GM18507 (cell line): ENCODE measurements around the gene BRD7.

Experiments used
- DNase-seq: peaks from one replicate; pipeline ENCODE4 v3.0.0; 2011; ENCODE audit warnings: low read depth; ENCODE audit not compliant: insufficient read length; ENCODE audit errors: extremely low spot score
- FAIRE-seq: peaks from 2 replicates; lab custom pipeline; 2011; peaks lifted over from hg19 to GRCh38; lab: Jason Lieb, UNC

BRD7 gene

DNA sequence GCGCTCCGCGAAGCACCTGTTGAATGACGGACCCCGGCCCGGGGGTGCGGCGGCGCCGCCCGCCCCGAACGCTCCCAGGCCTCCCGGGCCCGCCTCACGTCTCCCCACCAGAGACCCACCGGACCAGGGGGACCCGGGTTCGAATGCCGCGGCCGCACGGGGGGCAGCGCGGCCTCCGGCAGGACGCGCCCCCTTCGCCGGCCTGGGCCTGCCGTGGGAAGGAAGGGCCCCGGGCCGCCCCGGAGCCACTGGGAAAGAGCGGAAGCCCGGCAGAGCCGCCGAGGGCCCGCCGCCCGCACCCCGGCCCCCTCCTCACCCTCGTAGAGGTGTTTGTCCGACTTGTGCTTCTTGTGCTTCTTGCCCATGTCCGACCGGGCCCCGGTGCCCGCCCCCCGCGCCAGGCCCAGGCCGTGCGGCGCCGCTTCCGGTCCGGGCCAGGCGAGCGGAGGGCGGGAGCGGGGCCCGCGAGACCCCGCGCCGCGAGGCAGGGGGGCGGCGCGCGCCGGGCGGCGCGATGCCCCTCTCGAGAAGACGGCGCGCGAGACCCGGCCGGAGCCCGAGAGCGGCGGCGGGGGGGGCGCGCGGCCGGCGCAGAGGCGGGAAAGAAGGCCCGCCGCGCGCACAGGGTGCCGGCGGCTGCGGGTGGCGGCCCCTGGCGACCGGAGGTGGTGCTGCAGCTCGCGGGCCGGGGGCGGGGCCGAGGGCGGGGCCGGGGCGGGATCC is at the start of gene BRD7:
Gene BRD7, minus strand, starts transcription at position 579 of the 723 bp plus-strand sequence. Its CDS starts 214 bp downstream, at position 365.
- FAIRE-seq (no peak), DNase-seq (peak; percentile 85)

DNA sequence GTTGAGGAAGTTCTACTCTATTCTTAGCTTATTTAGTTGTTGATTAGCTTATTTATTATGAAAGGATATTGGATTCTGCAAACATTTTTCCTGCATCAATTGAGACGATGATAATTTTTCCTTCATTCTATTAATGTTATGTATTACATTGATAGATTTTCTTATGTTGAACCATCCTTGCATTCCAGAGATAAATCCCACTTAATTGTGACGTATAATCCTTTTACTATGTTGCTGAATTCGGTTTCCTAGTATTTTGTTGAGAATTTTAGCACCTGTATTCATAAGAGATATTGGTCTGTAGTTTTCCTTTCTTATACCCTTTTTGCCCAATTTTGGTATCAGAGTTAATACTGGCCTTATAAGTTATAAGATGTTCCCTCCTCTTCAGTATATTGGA is 47.6 kb upstream of the BRD7 start:
- FAIRE-seq = no peak
- DNase-seq = no peak

DNA sequence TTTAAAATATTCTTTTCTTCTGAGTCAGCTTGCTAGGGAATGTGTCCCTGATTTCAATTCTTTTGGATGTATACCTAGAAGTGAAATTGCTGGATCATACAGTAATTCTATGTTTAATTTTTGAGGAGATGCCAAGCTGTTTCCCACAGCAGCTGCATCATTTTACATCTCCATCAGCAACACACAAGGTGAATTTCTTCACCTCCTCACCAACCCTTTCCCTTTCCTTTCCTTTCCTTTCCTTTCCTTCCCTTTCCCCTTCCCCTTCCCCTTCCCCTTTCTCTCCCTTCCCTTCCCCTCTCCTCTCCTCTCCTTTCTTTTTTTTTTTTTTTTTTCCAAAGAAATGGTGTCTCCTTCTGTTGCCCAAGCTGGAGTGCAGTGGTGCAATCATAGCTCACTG is 45.4 kb upstream of the BRD7 start:
- no peak for DNase-seq
- no peak for FAIRE-seq

DNA sequence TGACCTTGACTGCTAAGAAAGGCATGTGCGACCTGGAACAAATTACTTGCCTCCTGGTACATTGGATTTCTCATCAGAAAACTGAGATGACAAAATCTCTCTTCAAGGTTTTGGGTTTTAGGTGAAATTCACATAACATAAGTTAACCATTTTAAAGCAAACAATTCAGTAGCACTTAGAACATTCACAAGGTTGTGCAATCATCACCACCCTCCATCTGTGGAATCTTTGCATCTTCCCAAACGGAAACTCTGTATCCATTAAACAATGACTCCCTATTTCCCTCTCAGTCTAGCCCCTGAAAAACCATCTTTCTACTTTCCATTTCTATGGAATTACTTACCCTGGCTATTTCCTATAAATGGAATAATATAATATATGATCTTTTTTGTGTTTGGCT is 42.2 kb upstream of the BRD7 start:
- FAIRE-seq = no peak
- DNase-seq = no peak

DNA sequence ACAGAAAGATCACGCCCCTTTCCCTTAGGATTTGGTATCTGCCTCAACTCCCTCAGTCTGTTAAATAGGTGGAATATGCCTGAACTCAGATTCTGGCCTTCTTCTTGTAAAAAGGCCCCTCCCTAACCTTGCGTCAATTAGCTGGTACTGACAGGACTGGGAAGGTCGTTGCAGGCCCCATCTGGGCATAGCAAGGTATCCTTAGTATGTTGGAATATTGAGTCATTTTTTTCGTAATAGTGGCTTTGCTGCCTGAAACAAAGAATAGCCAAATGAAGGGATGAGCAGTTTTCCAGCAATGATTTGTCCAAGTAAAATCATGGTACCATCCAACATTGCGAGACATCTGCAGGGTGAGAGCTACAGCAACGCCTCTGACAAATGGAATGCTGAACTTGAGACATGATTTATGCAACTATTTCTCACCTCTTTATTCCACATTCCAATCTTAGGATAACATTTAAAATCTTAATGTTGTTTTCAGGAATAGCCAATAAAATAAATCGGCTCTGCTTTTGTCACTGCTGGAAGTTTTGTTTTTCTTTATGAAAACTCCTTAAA is 39.3 kb upstream of the BRD7 start:
- DNase-seq = no peak
- no peak for FAIRE-seq

DNA sequence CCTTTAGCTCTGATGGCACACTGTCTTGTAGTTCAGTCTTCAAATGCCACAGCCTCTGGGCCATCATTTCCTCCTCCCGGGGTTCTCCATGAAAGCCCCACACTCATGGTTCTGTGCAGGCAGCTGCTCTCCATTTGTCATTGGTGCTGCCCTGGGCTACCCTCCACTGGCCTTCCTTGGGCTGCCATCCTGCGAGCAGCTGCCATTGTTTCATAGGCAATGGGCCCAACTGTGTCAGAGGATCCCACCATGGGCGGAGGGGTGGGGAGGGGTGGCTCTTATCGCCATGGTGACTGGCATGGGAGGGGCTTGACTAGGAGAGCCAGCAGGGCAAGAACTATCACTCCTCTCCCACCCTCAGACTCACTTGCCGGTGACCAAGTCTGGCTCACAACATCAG is 38.6 kb upstream of the BRD7 start:
- no peak for DNase-seq

DNA sequence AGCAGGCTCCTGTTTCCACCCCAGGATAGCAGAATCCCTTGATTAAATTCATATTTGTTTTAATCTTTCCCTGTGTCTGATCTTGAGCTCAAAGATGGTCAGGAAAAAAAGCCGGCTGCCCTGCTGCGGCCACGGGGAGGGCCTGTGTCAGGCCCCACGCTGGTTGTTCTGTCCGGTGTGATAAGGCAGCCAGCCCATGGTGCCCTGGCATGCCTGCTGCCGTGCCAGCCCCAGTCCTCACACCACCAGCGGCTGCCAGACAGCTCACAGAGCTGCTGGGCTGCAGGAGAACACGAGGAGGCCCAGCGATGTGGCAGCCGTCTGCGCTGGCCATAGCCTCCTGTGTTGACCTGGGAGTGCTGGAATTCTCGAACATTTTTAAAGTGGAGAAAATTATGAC is 34.7 kb upstream of the BRD7 start:
- no peak for DNase-seq
- FAIRE-seq = no peak

More for the DNA sequence above, 38.6 kb upstream of the BRD7 start:
- no peak for FAIRE-seq

DNA sequence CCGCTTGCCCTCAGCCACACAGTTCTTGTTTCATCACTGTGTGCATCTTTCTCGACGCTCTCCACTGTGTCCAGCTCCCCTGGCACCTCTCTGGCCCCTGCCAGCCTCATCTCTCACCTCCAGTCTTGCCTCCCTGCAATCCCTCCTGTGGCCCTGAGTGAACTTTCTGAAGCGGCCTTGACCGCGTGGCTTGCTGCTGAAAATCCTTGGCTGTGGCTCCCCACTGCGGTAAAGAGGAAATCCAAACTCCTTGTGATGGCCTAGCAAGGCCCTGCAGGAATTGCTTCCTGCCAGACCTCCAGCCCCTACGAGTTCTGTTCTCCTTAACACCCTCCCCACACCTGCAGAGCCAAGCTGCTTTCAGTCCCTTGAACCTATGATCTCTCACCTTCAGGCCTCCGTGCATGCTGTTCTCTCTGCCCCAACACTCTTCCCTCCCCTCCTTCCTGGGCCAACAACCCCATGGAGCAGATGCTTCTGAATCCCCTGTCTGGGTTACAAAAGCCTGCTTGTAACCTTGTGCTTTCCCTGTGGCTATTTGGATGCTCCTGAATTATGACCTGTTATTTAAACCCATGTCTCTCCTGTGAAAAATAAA is 33.6 kb upstream of the BRD7 start:
- FAIRE-seq (no peak), DNase-seq (no peak)

DNA sequence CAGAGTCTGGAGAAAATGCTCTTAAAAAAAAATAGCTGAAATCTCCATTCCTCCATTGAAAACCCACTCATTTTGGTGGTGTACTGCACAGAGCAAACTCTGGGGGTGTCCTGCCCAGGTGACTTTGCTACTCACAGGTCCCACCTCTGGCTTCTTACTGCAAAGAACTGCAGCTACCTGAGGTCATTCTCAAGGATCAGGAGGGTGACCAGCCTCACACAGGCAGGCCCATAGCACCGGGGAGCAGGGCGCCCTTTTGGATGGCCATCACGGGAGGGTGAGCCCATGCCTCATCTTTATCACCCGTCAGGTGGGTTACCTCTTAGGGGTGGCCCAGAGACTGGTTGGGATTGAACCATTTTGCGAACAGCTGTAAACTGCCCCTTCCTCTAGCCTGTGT is 32.6 kb upstream of the BRD7 start:
- no peak for FAIRE-seq
- no peak for DNase-seq

DNA sequence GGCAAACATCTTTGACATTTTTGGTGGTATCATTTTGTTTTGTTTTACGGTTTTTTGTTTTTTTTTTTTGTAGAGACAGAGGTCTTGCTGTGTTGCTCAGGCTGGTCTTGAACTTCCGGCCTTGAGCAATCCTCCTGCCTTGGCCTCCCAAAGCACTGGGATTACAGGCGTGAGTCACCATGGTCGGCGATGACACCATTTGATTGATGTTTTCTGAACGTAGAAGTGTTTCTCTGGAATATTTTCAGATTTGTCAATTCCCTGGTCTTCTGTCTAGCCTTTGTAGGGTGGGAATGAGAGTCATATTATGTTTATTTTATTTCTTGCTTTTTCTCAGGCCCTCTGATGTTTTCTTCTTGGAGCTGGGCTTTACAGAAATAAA is 32.2 kb upstream of the BRD7 start:
- FAIRE-seq = no peak
- DNase-seq = no peak

DNA sequence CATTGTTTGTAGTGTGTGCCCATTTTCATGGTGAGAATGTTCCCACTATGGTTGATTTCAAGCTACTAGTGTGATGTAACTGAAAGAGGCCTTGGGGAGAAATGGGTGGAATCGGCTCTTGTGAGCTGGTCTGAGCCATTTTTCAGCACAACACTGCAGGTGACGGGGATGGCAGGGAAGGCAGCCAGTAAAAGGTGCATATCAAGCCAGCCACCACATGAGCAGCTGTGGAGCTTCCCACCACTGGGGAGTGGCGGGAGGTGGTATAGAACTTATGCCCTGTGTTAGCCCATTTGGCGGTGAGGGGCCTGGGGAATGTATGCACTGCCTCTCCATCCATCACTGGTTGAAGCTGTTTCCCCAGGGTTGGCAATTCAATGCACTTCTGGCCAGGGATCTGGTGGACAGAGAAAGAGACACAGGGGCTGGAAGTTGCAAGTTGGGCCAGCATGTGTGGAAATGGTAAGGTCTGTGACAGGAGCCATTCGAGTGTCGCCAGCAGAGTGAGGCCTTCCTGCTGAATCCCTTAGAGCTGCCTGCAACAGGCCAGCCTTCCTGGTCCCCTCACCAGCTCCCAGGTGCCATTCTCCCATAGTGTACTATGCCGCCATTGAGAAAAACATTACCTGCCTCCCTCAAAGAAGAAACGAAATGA is 31.7 kb upstream of the BRD7 start:
- no peak for DNase-seq
- FAIRE-seq = no peak

DNA sequence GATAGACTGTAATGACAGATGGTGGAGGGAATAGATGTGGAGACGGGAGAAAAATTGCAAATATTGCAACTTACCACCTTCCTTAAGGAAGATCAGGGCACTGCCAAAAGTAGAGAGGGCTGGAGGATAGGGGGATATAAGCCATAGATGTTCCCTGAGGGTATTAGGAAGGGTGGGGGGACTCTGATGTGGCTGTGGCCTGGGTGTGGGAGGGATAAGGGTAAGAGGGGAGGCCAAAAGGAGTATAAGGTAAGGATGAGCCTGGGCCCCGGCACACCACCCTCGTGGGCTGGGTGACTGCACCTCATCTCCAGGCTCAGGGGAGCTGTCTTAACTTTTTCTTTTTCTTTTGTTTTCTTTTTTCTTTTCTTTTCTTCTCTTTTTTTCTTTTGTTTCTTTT is 30.6 kb upstream of the BRD7 start:
- DNase-seq (no peak), FAIRE-seq (no peak)

DNA sequence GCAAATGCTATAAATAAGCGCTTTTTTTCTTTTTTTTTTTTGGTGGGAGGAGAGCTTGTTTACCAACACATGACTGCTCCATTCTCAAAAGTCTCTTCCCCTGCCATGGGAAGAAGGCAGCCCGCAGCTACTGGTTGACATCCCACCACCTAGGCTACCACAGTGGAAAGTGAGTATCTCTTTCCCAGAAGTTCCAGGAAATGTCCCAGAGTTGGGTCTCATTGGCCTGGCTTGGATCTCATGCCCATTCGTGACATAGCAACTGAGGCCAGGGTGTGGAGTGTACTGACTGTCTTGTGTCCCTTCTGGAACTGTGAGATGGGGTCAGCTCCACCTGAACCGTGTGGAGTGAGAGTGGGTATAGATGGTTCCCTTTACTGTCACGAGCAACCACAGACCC is 29.5 kb upstream of the BRD7 start:
- no peak for DNase-seq
- FAIRE-seq = no peak

DNA sequence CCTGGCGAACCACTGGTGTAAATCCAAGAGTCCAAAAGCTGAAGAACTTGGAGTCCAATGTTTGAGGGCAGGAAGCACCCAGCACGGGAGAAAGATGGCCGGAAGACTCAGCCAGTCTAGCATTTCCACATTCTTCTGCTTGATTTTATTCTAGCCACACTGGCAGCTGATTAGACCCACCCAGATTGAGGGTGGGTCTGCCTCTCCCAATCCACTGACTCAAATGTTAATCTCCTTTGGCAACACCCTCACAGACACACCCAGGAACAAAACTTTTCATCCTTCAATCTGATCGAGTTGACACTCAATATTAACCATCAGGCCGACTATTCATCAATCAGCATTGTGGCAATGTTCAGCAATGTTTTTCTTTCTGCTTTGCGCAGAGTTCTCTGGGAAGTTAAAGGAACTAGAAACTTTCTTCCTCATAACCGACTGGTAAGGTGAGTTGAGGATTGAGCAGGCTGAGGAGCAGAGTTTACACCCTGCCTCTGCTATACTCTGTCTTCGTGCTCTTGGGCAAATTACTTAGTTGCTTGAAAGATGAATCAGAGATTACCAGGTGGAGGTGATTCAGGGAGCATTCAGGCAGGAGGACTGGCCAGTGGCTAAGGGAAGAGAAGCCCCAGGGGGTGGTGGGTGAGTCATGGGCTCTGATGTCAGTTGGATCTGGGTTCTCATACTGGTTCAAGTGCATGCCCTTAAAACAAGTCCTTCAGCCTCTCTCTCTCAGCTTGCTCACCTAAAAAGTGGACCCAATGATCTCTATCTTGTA is 28.2 kb upstream of the BRD7 start:
- FAIRE-seq = no peak

DNA sequence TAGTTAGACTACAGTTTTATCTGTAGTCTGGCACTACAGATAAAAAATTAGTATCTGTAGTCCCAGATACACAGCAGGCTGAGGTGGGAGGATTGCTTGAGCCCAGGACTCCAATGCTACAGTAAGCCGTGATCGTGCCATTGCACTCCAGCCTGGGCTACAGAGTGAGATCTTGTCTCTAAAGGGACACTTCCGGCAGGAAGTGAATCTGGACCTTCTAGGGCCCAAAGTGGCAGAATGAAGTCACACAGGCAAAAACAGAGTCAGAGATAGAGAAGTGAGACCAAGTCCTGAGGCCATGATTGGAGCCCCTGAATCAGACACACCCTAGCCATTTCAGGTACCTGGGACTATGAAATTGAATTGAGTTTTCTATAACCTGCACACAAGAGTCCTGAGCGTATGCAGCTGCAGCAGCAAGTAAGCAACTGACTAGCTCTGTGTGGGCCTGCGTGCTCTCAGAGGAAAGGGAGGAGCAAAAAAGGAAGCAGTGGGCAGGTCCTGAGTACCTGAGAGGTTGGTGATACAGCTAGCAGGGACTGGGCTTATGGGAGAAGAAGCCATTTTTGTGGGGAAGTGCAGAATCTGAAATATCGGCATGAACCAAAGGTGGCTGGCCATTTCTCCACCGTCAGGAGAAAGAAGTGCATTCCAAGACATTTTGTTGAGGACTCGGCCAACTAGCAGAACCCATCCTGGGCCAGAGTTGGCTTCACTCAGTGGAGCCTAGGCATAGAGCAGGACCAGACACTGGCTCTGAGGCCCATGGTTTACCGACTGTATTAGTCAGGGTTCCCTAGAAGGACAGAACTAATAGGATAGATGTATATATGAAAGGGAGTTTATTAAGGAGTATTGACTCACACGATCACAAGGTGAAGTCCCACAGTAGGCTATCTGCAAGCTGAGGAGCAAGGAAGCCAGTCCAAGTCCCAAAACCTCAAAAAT is 27.2 kb upstream of the BRD7 start:
- DNase-seq = no peak
- peak; percentile 62 for FAIRE-seq

More for the DNA sequence above, 28.2 kb upstream of the BRD7 start:
- no peak for DNase-seq

DNA sequence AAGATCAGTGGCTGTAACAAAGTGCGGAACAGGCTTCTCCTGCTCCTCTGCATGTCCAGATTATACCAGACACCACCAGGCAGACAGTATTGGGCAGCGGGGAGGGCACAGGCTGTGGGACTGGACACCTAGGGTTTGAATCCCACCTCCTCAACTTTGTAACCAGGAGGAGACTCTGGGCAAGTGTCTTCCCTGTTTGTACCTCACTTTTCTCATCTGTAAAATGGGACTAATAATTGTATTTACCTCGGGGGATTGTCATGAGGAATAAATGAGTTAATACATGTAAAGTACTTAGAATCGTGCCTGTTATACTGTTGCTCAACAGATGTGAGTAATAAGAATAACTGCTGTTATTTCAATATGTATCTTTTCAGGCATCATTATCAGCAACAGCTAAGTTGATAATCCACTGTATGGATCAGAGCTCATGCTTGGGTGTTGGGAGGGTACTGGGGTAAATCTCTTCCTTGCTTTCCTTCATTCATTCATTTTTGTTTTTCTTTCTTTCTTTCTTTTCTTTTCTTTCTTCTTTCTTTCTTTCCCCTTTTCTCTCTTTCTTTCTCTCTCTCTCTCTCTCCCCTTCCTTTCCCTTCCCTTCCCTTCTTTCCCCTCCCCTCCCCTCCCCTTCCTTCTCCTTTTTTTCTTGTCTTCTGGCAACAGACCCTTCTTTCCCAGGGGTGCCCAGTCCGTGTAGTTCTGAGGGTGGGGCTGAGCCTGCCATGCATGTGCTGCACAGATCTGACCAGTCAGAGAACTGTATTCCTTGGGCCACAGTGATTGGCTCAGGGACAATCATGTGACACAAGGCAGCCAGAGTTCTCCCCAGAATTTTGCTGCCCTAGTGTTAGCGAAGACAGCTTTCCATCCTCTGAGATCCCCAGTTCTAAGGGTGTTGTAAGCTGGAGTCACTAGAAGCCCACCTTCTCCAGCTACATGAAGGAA is 25.3 kb upstream of the BRD7 start:
- no peak for FAIRE-seq
- DNase-seq = no peak

DNA sequence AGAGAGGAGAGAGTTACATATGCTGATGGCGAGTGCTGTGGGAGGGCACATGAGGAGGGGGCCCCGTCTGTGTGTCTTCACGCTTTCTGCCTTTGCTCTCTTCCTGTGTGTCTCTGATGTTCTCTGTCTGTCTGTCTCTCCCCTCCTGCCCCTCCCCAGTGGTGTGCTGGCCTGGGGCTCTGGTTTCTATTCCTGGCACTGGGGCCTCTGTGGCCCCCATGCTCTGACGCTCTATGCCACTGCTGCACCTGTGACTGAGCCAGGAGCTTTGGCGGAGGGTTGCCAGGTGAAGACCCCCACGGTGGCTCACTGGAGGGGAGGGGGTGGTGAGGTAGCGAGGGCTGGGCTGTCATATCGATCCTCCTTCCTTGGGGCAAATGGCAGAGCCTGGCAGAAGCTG is 24.6 kb upstream of the BRD7 start:
- DNase-seq (no peak), FAIRE-seq (no peak)
